Measurements from ENCODE around the gene TOB1.
A peak's percentile ranks its signal among the peaks of the same experiment; 100 is the strongest.
"Not testable (repeated sequence)": the region's sequence is repeated elsewhere in the genome, so short reads cannot be mapped to it uniquely, and the experiment has no call there.

The TOB1 gene

GRCh38 chr17:50867363-50868139 is 1.4 kb upstream of the TOB1 start:
- DNase-seq (ENCODE audit: low read depth) = peak; percentile 38

GRCh38 chr17:50866950-50867362 is 802 bp upstream of the TOB1 start:
- peak; percentile 39 for DNase-seq (ENCODE audit: low read depth)

- DNase-seq (ENCODE audit: low read depth) = no peak
Measured at GRCh38 chr17:50865868-50866260, 290 bp downstream of the TOB1 start.

- DNase-seq (ENCODE audit: low read depth) = no peak
Measured at GRCh38 chr17:50865060-50865867, 890 bp downstream of the TOB1 start.

- no peak for DNase-seq (ENCODE audit: low read depth)
Measured at GRCh38 chr17:50864747-50865059, 1.5 kb downstream of the TOB1 start.

GRCh38 chr17:50863931-50864330 is 2.2 kb downstream of the TOB1 start:
- DNase-seq (ENCODE audit: low read depth) = no peak

- DNase-seq (ENCODE audit: low read depth) = no peak
Measured at GRCh38 chr17:50863221-50863843, 2.8 kb downstream of the TOB1 start.

GRCh38 chr17:50861822-50862528 is 4.2 kb downstream of the TOB1 start:
- no peak for DNase-seq (ENCODE audit: low read depth)

- no peak for DNase-seq (ENCODE audit: low read depth)
Measured at GRCh38 chr17:50861334-50861676, 4.8 kb downstream of the TOB1 start.

GRCh38 chr17:50859727-50860126 is 6.4 kb downstream of the TOB1 start:
- DNase-seq (ENCODE audit: low read depth) = not testable (repeated sequence)

GRCh38 chr17:50858486-50859225 is 7.5 kb downstream of the TOB1 start:
- no peak for DNase-seq (ENCODE audit: low read depth)

GRCh38 chr17:50856431-50856830 is 9.7 kb downstream of the TOB1 start:
- no peak for DNase-seq (ENCODE audit: low read depth)

GRCh38 chr17:50855708-50856330 is 10.3 kb downstream of the TOB1 start:
- no peak for DNase-seq (ENCODE audit: low read depth)

- DNase-seq (ENCODE audit: low read depth) = no peak
Measured at GRCh38 chr17:50853781-50854180, 12.4 kb downstream of the TOB1 start.

GRCh38 chr17:50853015-50853615 is 13.0 kb downstream of the TOB1 start:
- no peak for DNase-seq (ENCODE audit: low read depth)

- no peak for DNase-seq (ENCODE audit: low read depth)
Measured at GRCh38 chr17:50850640-50851039, 15.5 kb downstream of the TOB1 start.

GRCh38 chr17:50848711-50849110 is 17.4 kb downstream of the TOB1 start:
- DNase-seq (ENCODE audit: low read depth) = no peak

GRCh38 chr17:50848039-50848438 is 18.1 kb downstream of the TOB1 start:
- no peak for DNase-seq (ENCODE audit: low read depth)

GRCh38 chr17:50847566-50847965 is 18.6 kb downstream of the TOB1 start:
- DNase-seq (ENCODE audit: low read depth) = no peak

GRCh38 chr17:50845240-50846147 is 20.7 kb downstream of the TOB1 start:
- no peak for DNase-seq (ENCODE audit: low read depth)
